Neural crest cell (in vitro differentiated cells): ENCODE measurements around the gene SDF2. TPM values are rescaled to one million over a fixed set of nuclear protein-coding genes. Genes with fewer than 3 reads are reported as not detected.
"Not testable (repeated sequence)": the region's sequence is repeated elsewhere in the genome, so short reads cannot be mapped to it uniquely, and the experiment has no call there.

Source experiments
- DNase-seq: peaks from one replicate; pipeline ENCODE4 v3.0.0; 2021; ENCODE audit warnings: low read depth, mixed read lengths, low spot score
- H3K27ac Mint-ChIP-seq: one replicate; pipeline ENCODE4 v1.8.0; 2021; ENCODE audit warnings: mild to moderate bottlenecking, mixed read lengths; ENCODE audit not compliant: unreplicated experiment
- H3K27me3 Mint-ChIP-seq: 2 replicates; pipeline ENCODE4 v1.8.0; 2021; ENCODE audit warnings: low read depth, mild to moderate bottlenecking, mixed read lengths
- H3K36me3 Mint-ChIP-seq: 2 replicates; pipeline ENCODE4 v1.8.0; 2021; ENCODE audit warnings: low read depth, mild to moderate bottlenecking, mixed read lengths
- H3K4me1 Mint-ChIP-seq: 2 replicates; pipeline ENCODE4 v1.8.0; 2021; ENCODE audit warnings: mixed read lengths
- H3K4me3 Mint-ChIP-seq: one replicate; pipeline ENCODE4 v1.8.0; 2021; ENCODE audit warnings: mild to moderate bottlenecking, mixed read lengths
- H3K9me3 Mint-ChIP-seq: 2 replicates; pipeline ENCODE4 v1.8.0; 2021; ENCODE audit warnings: mixed read lengths
- CTCF ChIP-seq: fragments of 200-600 bp; sonication (generic); conservative IDR thresholded peaks from 2 replicates; pipeline ENCODE4 v1.5.0; 2021; ENCODE audit warnings: antibody characterized with exemption, mild to moderate bottlenecking
- total RNA-seq: library from RNA; stranded (reverse); gene quantifications from 2 replicates; pipeline ENCODE4 v1.2.1, GENCODE V29; 2021

The SDF2 gene
- total RNA-seq, 1 donor from 2014 or later, result 48.2 TPM

DNA sequence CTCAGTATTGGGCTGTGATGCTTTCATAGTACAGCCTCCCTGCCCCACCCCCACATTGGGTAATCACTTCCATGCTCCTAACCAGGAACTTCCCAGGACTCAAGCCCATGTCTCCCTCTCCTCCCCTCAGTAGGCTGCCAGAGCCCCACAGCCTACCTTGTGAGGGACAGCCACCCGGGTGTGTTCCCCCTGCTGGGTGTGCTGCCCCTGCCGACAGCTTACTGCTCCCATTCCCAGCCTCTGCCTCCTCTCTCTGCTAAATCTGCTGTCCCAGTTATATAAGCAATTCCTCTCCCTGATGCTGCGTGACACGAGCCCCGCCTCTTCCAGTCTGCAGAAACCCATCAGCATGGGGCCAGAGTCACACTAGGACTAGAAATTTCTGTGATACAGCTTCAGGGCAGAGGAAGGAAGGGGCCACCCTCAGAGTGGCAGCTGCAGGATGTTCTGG, 47.8 kb downstream of the SDF2 start, which contains the start of gene RSKR:
Gene RSKR, minus strand, starts transcription at position 255 of the 451 bp plus-strand sequence. Its CDS starts 24 bp downstream, at position 231.
- no peak for TF ChIP-seq CTCF
- no peak for DNase-seq
- Mint-ChIP-seq H3K36me3 (peaks cover 22% of the 10 kb centered on the region), H3K4me1 (peaks cover 5% of the 10 kb centered on the region), H3K27me3 (no peaks in the 10 kb centered on the region), H3K9me3 (no peaks in the 10 kb centered on the region), H3K27ac (no peak within 1 kb of the TSS), H3K4me3 (peak within 1 kb of the TSS; percentile 21)

- DNase-seq, result peak; percentile 36
- peaks cover 5% of the 10 kb centered on the region for H3K4me1 Mint-ChIP-seq
- no peaks in the 10 kb centered on the region for H3K9me3 Mint-ChIP-seq
- peak overlapping the region; percentile 21 for H3K4me3 Mint-ChIP-seq
- H3K27ac Mint-ChIP-seq, result no peak overlapping the region
- H3K27me3 Mint-ChIP-seq, result no peaks in the 10 kb centered on the region
- peak; percentile 74 for TF ChIP-seq CTCF
- peaks cover 18% of the 10 kb centered on the region for H3K36me3 Mint-ChIP-seq
These were observed 48.5 kb downstream of the SDF2 start for GRCh38 chr17:28612936-28613872.

DNA sequence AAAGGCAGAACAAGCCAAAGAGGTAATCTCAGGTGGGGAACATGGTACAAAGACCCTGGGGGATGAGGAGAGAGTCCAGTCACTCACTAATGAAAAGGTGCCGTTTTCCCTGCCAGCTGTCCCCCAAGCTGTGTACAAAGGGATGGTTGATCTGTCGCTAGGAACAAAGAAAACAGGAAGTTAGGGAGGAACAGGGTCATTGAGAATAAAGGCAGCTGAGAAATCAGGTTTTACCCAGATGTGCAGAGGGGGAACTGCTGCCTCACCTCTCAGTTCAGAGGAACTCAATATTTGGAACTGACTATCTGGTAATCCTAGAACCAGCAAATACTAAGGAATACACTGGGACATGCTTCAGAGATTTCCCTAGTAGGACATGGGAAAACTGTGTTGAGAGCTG, 49.2 kb downstream of the SDF2 start:
- TF ChIP-seq CTCF, result no peak
- no peak for DNase-seq
- Mint-ChIP-seq H3K9me3 (no peaks in the 10 kb centered on the region), H3K36me3 (peaks cover 18% of the 10 kb centered on the region), H3K27ac (no peak overlapping the region), H3K27me3 (no peaks in the 10 kb centered on the region), H3K4me3 (no peak overlapping the region), H3K4me1 (peaks cover 5% of the 10 kb centered on the region)

DNA sequence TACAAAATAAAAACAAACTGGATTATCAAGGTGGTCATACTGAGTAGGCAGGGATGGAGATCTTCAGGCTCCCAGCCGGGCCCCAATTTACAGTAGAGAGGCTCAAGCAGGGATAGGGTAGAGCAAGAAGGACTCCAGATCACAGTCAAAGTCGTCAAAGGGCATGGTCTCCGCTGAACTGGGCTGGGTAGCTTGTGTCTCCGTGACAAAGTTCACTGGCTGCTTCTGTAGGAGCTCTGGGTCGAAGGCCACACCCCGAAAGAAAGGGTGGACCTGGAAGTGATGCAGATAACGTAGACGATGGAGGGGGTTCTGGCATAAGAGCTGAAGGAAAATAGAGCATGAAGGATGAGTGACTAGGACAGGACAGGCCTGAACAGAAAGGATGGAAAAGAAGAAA, 51.3 kb downstream of the SDF2 start:
- DNase-seq, result no peak
- no peak for TF ChIP-seq CTCF
- H3K4me3 Mint-ChIP-seq, result no peak overlapping the region
- peaks cover 14% of the 10 kb centered on the region for H3K36me3 Mint-ChIP-seq
- peaks cover 5% of the 10 kb centered on the region for H3K4me1 Mint-ChIP-seq
- H3K27ac Mint-ChIP-seq, result peak overlapping the region; percentile 74
- H3K9me3 Mint-ChIP-seq, result no peaks in the 10 kb centered on the region
- no peaks in the 10 kb centered on the region for H3K27me3 Mint-ChIP-seq

GRCh38 chr17:28604031-28604430, 57.7 kb downstream of the SDF2 start:
- H3K9me3 Mint-ChIP-seq, H3K4me3 Mint-ChIP-seq, H3K27me3 Mint-ChIP-seq, H3K36me3 Mint-ChIP-seq, H3K27ac Mint-ChIP-seq, DNase-seq: not testable (repeated sequence)
- peaks cover 14% of the 10 kb centered on the region for H3K4me1 Mint-ChIP-seq
